GDM1 (cell line): ENCODE data around the gene TULP4.

Experiments
- DNase-seq: peaks from one replicate; lab custom pipeline; 2025; lab: John Stamatoyannopoulos, UW

Gene TULP4, protein sequence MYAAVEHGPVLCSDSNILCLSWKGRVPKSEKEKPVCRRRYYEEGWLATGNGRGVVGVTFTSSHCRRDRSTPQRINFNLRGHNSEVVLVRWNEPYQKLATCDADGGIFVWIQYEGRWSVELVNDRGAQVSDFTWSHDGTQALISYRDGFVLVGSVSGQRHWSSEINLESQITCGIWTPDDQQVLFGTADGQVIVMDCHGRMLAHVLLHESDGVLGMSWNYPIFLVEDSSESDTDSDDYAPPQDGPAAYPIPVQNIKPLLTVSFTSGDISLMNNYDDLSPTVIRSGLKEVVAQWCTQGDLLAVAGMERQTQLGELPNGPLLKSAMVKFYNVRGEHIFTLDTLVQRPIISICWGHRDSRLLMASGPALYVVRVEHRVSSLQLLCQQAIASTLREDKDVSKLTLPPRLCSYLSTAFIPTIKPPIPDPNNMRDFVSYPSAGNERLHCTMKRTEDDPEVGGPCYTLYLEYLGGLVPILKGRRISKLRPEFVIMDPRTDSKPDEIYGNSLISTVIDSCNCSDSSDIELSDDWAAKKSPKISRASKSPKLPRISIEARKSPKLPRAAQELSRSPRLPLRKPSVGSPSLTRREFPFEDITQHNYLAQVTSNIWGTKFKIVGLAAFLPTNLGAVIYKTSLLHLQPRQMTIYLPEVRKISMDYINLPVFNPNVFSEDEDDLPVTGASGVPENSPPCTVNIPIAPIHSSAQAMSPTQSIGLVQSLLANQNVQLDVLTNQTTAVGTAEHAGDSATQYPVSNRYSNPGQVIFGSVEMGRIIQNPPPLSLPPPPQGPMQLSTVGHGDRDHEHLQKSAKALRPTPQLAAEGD (N-terminal part only)

DNA sequence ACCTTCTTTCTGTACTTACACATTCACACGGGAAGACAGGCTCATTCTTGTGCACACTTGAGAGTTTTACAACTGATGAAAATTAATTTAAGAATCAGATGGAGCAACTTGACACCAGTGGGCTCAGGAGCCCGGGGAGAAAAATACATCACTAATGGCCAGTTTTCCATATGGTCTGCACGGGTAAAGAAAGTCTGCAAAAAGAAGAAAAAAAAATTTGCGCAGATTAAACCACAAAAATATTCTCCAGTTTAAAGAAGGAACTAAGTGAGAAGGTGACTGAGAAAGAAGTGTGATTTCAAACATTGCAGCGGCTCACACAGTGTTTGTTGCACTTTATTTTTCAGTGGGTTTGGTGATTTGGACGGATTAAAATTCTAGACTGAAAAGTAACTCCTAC, at the start of gene TULP4:
TSS of gene TULP4 (plus strand) at position 301 of the 400 bp plus-strand sequence. CDS start 1,552 bp downstream, outside the sequence.
- no peak for DNase-seq

DNA sequence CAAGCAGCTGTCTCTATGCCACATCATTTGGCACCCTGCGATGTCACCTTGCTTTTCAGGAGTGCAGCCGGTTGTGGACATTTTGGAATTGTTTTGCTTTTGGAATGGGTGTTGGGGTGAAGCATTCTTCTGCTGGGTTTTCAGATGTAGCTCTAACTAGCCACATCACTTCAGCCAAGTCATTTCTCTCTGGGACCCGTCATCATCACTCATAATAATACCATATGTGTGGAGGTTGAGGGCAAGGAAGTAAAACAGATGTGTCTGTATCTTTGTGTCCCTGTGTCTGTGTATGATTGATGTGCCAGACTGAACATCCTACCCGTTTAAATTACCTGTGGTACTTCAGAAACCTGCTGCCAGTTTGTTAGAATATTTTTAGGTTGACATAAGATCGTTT, 49.5 kb upstream of the TULP4 start:
- no peak for DNase-seq

DNA sequence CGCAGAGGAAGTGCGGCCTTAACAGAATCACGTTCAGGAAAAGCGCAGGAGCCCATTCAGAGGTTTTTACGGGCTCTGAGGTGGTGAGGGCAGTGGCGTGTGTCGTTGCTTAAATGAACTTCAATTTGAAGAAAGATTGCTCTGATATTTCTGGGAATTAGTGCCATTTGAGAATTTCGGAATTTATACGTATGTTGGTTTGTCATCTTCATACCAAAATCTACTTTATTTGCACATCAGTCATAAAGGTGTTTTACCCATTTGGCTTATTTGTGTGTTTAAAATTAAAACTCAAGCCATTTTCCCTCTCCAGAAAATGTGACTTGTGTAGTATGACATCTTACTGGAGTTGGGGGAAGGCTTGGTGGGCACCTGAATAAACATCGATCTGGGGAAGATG, 48.1 kb upstream of the TULP4 start:
- no peak for DNase-seq

DNA sequence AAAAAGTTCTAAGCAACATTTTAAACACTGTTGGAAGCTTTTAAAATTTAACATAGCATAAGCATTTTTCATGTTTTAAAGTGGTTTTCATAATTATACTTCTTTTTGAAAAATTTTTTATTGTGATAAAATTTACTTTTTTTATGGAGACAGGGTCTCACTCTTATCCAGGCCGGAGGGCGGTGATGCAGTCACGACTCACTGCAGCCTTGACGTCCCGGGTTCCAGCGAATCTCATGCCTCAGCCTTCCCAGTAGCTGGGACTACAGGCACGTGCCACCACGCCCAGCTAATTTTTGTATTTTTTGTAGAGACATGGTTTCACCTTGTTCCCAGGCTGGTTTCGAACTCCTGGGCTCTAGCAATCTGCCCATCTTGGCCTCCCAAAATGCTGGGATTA, 46.1 kb upstream of the TULP4 start:
- no peak for DNase-seq

DNA sequence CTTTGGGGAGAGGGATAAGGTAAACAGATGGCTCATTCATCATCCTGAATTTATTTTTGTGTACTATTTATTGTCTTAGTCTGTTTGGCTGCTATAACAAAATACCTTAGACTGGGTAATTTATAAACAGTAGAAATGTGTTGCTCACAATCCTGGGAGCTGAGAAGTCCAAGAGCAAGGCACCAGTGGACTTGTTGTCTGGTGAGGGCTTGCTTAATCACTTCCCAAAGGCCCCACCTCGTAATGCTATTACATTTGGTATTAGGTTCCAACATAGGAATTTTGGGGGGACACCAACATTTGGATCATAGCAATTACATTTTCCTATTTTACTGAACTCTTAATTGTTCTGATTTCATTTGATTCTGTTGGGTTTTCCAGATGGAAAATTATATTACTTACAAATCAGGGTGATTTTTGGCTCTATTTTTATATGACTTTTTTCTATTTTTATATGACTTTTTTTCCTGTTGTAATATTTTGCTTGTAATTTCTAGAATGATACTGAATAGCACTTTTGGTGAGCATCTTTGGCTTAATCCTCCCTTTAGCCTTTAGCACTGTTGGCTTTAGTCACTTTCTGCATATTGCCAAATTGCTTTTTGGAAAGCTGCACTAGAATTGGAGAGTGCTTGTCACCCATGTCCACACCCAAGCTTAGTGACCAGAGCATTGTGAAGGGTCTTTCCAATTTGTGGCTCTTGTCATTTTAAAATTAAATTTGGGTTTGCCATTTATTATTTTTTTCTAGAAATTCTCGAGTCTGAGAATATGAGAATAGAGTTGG, 43.7 kb upstream of the TULP4 start:
- DNase-seq, result no peak

DNA sequence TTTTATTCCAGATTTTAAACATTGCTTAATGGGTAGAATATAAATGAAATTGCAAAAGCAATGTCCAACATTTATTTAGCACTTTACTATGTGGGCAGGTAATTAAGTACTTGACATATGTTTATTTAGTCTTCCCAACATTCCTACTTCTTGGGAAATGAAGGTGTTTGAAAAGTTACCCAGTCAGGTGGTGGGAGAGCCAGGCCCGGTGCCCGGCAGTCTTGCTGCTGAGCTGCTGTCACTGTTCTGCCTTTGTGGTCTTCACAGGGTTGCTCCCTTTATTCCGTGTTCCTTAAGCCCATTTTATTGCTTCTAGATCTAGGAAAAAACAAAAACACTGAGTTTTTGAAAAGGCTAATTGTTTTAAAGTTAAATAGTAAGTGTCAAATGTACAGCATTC, 42.6 kb upstream of the TULP4 start:
- no peak for DNase-seq

DNA sequence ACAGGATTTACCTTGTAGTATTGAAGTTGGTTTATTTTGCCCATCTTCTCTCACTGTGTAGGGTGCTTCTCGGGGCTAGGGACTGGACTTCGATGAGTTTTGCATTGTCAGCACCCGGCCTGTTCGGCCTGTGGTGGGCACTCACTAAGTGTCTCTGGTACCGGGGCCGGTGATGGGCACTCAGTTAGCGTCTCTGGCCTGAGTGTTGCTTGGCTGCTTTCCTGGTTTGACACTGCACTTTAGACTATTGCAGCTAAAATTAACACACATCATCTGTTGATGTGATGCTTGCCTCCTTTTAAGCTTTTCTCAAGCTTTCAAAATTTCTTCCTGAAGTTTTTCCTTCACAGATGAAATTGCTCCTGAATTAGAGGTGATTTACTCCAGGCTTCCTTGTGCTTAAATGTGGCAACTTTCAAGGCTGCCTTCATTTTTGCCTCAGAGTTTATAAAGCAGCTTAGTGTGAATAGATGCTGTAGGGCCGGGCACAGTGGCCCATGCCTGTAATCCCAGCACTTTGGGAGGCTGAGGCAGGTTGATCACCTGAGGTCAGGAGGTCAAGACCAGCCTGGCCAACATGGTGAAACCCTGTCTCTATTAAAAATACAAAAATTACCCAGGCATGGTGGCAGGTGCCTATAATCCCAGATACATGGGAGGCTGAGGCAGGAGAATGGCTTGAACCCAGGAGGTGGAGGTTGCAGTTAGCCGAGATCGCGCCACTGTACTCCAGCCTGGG, 41.7 kb upstream of the TULP4 start:
- no peak for DNase-seq

DNA sequence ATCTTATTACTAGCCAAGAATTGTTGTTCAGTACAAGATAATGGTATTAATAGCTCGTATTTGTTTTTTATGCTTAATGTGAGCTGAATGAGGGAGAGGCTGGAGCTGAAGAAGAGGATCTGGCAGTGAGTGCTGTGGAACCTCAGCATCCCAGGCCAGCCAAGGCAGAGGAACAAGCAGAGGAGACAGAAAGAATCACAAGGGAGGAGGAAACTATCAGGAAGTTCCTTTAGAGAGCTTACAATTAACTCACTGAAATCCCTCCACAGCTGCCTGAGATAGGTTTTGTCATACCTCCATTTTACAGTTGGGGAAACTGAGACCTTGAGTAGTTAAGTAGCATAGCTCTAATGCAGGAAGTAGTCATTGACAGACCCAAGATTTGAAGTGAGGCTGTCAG, 39.9 kb upstream of the TULP4 start:
- DNase-seq, result no peak

DNA sequence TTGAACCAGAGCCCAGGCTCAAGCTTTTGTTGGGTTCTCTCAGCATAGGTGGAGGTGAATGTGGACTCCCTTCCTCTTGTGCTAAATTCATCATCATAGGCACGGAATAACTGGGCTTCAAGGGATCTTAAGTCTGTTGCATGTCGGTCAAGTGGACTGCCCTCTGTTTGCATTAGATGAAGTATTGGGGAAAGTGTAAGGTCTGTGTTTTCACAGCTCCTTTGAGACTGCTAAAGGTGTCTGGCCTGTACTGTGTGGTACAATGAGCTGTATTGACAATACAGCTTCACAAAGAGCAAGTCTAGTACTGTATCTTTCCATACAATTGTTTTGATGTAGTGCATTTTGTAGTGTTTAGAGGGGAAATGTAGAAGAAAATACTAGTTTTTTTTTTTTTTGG, 34.3 kb upstream of the TULP4 start:
- no peak for DNase-seq

DNA sequence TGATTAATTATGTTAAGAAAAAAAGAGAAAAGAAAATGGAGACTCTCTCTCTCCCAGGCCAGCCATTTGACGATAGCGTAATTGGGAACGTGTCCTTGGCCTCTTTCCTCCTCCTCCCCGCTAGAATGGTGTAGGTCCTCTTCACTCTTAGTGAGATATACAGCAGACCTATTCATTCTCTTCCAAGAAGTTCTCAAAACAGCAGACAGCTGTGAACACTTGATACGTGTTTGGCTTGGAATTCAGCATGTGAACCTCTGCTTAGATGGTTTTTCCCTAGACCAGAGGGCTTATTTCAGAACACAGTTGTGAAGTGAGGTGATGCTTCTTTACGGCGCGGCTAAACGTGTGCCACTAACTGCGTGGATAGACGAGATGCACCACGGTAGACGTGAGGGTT, 32.6 kb upstream of the TULP4 start:
- DNase-seq, result no peak

DNA sequence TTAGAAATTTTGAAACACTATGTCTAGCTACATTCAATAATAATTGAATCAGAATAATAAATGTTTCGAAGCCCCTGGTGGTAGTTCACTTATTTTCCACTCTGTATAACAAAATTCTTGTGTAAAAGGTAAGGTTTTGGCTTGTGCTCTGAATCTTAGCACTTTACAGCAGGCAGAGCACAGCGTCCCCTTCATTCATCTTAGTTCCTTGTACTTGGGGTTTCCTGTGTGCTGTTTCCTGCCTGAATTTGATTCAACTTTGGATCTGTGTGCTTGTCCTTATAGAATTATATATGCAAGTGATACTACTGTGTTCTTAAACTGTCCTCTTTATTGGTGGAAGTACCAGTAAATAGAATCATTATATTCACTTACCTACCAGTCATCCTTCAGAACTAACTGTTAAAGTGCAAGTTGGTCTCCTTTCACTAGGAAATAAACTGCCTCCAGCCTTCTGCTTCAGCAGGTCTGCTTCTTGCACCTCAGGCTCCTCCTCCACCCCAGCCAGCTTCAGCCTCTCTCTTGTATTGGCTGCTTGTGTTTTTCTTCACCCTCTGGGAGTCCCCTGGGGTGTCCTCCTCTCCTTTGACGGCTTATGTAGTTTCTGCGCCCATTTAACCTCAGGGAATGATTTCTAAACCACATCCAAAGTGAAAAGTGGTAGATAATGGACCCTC, 28.8 kb upstream of the TULP4 start:
- no peak for DNase-seq

DNA sequence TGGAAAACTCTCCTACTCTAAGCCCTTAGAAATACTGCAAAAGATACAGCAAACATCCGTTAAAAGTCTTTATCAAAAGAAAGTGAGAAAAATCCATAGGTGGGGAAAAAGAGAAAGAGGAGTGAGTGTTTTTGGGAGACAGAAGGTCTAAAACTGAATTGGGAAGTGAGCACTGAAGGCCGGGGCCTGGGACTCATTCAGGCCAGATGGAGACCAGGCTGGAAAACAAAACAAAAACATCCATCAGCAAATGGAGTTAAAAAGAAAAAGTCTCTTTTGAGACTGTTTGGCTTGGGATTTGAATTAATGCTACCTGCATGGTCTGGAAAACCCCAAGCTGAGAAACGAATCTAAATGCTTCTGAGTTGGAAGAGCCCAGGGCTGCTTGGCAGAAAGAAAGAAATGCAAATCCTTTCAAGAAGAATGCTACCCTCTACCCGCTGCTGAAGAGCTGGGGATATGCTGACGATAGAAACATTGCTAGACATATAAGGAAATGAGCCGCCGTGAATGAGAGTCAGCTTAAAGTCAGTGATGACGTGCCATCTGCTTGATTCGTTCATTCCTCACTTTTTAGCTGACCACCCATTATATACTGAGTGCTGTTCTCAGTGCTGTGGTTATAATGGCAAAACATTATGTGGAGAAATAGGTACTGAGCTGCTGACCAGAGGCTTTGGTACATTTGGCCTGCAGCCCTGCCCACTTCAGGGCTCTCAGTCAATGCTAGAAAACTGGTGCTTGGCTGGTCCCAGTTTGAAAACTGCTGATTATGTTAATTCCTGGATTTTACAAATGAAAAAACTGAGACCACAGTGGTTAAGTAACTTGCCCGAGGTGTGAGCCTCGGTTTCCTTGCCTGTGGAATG, 28.0 kb upstream of the TULP4 start:
- DNase-seq, result no peak

DNA sequence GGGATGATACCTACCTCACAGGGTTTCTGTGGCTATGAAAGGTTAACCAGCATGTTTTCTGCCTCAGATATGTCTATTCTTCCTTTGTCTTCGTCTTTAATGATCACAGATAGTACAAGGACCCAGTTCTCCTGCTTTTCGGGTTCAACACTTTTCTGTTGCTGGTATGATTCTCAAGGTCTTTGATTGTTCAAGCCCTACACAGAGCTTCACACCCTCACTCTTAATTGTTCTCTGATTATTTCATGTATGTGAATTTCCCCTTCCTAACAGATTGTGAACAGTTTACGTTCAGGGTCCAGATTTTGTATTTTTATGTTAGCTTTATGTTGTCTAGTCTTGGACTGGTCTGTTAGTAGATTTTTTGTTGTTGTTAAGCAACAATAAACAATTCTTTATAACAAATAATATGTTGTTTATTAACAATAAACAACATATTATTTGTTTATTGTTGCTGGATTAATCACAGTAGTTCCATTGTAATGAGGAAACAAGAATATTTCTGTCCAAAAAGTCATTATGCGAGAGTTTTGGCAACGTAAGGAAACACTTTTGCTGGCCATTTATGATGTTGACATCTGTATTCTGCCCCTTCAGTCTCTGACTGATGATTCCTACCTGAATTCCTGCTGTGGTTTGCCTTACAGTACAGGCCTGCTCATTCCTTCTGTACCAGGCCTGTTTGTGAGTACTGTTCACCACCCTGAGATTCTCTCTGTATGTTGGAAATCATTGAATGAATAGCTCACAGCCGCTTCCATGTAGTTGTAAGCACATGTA, 27.2 kb upstream of the TULP4 start:
- no peak for DNase-seq

DNA sequence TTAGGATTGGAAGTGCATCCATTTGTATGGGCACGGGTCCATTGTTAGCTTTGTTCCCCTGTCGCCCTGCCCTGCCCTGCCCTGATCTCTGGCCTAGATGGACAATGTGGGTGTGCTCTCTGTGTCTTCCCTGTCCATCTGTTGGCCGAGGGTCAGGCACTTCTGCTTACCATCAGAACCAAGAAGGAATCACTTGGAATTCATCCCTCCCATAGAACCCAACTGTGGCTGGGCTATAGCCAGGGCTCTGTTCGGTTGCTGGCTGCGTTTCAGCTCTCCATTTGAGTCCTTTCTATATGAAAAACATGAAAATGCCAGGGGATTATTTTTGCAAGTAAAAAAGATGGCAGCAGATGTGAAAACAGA, 26.6 kb upstream of the TULP4 start:
- no peak for DNase-seq

DNA sequence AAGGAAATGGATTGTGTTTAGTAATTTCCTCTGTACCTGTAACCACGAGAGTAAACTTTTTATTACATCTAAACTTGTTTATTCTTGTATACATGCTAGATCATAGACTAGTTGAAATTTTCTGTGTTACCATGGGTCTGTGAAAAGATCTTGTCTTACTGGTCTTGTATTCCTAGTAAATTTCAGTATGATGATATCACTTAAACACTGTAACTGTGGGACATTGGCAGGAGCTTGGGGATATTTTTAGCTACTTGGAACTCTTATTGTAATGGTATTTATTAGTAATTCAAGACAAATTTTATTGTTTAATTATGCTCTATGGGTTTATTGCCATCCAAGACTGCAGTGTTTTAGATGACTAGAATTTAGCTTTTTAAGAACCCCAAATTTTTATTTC, 25.9 kb upstream of the TULP4 start:
- no peak for DNase-seq

DNA sequence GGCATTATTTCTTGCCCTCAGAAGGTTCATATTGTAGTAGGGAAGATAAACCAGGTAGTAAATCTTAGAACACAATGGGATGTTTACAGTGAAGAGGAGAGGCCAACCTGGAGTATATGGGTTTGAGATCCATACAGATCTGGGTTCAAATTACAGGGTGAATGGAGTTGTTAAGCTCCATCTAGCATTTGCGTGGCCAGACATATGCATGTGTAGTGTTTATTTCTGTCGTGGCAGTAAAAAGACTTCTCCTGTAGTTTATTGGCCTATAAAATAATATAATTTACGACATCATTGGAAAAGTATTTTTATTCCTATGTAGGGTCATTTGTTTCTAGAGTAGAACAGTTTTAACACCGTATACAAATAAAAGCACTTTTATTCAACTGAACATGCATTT, 25.2 kb upstream of the TULP4 start:
- DNase-seq, result no peak

DNA sequence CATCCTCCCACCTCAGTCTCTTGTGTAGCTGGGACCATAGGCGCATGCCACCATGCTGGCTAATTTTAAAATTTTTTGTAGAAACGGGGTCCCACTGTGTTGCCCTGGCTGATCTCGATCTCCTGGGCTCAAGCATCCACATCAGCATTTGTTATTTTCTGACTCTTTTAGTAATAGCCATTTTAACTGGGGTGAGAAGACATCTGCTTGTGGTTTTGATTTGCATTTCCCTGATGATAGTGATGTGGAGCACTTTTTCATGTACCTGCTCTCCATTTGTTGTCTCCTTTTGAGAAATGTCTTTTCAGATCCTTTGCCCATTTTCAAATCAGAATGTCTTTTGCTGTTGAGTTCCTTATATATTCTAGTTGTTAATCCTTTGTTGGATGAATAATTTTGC, 22.2 kb upstream of the TULP4 start:
- DNase-seq, result no peak

DNA sequence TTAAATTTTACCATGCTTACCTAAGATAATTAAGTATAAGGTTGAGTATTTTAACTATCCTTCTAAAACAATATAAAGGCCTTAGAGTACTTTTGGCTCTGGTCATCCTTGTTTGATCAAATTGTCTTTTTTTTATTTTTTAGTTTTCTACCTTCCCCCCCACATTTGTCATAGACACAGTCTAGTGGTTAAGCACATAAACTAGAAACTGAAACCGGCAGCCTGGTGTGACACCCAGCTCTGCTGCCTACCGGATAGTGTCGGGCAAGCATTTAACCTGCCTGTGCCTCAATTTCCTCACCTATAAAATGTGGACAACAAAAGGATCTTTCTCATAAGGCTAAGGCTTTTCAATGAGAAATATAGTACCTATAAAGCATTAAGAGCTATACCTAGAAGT, 21.6 kb upstream of the TULP4 start:
- DNase-seq, result no peak

DNA sequence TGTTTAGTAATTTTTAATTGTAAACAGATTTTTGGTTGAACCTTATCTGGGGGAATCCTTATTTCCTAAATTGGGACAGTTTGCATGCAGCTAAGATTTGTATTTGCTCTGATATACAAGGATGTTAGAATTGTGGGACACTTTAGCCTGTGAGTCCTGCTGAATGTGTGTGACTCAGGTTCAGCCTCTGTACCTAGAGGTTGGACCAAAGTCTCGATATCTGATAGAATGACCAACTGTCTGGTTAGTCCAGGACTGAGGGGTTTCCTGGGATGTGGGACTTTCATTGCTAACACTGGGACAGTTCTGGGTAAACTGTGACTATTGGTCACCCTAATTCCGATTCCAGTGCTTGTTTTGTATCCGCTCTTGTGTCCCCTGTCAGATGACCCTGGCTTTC, 20.2 kb upstream of the TULP4 start:
- DNase-seq, result no peak

DNA sequence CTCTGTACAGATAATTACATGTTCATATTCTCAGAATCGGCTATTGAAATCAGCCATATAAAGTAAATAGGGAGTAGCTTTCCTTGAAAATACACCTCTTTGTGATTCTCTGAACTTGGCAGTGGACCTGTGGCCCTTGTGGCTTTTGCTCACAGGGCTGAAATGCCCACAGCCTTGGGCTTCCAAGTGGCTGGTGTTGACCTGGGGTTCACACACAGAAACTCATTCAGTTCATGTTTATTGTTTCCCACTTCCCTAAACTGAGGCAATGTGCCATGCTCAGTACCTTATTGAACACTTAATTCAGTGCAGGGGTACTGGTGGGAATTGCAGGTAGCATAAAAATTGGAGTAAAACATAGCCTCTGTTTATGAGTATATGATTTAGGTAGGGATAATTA, 19.1 kb upstream of the TULP4 start:
- DNase-seq, result no peak
